Lower leg skin (tissue), 3 donors: ENCODE results near the gene TLNRD1.

ENCODE experiments used
- POLR2A ChIP-seq, 2 donors: fragments of 450-650 bp; IDR thresholded peaks; one replicate each; pipeline ENCODE4 v1.6.1; 2016 to 2017; ENCODE audit warnings: antibody characterized with exemption in 2 of 2, mild to moderate bottlenecking in 1 of 2, moderate library complexity in 1 of 2
- TF ChIP-seq, protein P1 (sequence below), 3 donors: fragments of 450-650 bp; IDR thresholded peaks; one replicate each; pipeline ENCODE4 v1.5.1; 2016; ENCODE audit warnings: antibody characterized with exemption in 3 of 3, mild to moderate bottlenecking in 3 of 3, moderate library complexity in 2 of 3

DNA sequence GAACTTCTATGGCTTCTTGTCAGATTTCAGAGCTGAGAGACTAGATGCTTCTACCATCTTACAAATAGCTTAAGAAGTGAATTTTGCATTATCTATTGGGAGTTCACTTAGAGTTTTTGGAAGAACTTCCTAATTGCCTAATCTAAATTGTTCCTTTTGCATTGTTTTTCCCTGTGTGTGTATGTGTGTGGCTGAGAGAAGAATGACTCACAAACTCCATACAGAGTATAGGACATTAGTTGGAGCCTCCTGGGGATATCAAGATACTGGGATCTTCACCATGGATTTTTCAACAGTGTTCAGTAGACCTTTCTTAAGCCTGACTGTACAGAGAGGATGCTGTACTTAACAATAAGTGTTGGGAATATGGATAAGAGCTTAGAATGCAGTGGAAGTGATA, 10.9 kb downstream of the TLNRD1 start:
- TF ChIP-seq, protein P1, sequence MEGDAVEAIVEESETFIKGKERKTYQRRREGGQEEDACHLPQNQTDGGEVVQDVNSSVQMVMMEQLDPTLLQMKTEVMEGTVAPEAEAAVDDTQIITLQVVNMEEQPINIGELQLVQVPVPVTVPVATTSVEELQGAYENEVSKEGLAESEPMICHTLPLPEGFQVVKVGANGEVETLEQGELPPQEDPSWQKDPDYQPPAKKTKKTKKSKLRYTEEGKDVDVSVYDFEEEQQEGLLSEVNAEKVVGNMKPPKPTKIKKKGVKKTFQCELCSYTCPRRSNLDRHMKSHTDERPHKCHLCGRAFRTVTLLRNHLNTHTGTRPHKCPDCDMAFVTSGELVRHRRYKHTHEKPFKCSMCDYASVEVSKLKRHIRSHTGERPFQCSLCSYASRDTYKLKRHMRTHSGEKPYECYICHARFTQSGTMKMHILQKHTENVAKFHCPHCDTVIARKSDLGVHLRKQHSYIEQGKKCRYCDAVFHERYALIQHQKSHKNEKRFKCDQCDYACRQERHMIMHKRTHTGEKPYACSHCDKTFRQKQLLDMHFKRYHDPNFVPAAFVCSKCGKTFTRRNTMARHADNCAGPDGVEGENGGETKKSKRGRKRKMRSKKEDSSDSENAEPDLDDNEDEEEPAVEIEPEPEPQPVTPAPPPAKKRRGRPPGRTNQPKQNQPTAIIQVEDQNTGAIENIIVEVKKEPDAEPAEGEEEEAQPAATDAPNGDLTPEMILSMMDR (IDR thresholded peaks at IDR 0.05): no peak
- TF ChIP-seq POLR2A (IDR thresholded peaks at IDR 0.05): no peak
